ENCODE results near the gene SDK1.

SDK1 gene

GRCh38 chr7:3986927-3987326 is 685.9 kb downstream of the SDK1 start:
- no peak for DNase-seq (ENCODE audit: low spot score)
- TF ChIP-seq CTCF (IDR thresholded peaks at IDR 0.05; ENCODE audit: extremely low read depth, missing control alignments): no peak

- no peak for TF ChIP-seq CTCF (IDR thresholded peaks at IDR 0.05; ENCODE audit: extremely low read depth, missing control alignments)
- no peak for DNase-seq (ENCODE audit: low spot score)
Observed at GRCh38 chr7:3987426-3987927, 686.4 kb downstream of the SDK1 start.

DNA sequence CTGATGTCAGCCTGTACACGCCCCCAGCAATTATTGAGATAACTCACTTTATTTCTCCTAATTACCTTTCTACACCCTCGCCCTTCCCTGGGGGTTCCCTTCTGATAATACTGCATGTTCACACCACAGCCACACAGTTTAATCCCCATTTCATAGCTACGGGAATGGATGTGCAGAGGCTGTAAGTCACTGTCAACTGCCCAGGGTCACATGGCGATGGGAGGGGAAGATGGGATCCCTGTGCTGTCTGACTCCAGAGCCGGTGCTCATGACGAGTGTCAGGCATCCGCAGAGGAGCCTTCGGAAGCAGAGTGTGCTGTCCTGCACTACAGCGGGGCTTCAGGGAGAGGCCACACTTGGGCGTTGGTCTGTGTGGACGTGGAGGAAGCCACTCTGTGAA is 688.7 kb downstream of the SDK1 start:
- TF ChIP-seq CTCF (IDR thresholded peaks at IDR 0.05; ENCODE audit: extremely low read depth, missing control alignments): no peak
- DNase-seq (ENCODE audit: low spot score): no peak

DNA sequence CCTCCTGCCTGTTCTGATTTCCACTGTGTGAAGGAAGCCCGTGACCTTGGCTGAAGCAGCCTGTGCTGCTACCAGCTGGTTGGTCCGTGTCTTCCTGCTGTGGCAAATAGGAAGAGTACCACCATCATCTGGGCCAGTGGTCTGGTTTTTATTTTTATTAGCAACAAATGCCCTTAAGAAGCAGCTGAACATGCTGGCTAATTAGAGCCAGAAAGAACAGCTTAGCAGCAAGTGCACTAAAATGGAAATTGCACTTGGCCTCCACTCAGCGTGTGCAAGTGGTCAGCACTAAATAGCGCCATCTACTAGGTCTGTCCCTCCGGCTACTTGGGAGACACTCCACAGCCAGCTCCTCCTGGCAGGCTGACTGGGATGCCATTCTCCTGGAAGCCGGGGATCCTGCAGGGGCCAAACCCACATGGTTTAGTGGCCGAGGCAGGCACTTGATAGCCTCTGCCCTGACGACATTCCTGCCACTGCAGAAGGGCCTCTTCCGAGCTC is 690.7 kb downstream of the SDK1 start:
- DNase-seq (ENCODE audit: low spot score): no peak
- TF ChIP-seq CTCF (IDR thresholded peaks at IDR 0.05; ENCODE audit: extremely low read depth, missing control alignments): no peak

GRCh38 chr7:3992841-3993240 is 691.8 kb downstream of the SDK1 start:
- no peak for TF ChIP-seq CTCF (IDR thresholded peaks at IDR 0.05; ENCODE audit: extremely low read depth, missing control alignments)
- DNase-seq (ENCODE audit: low spot score): no peak

GRCh38 chr7:3994764-3995163 is 693.7 kb downstream of the SDK1 start:
- no peak for TF ChIP-seq CTCF (IDR thresholded peaks at IDR 0.05; ENCODE audit: extremely low read depth, missing control alignments)
- no peak for DNase-seq (ENCODE audit: low spot score)

GRCh38 chr7:3995187-3995586 is 694.1 kb downstream of the SDK1 start:
- no peak for DNase-seq (ENCODE audit: low spot score)
- TF ChIP-seq CTCF (IDR thresholded peaks at IDR 0.05; ENCODE audit: extremely low read depth, missing control alignments): no peak

Data from GM20000 (cell line).